HG03457 (cell line): ENCODE data around the gene TMEM181.
"Not testable (repeated sequence)": the region's sequence is repeated elsewhere in the genome, so short reads cannot be mapped to it uniquely, and the experiment has no call there.

Experiments used
- ATAC-seq: cut with Tn5 transposase; IDR thresholded peaks from one replicate; pipeline ENCODE4 v1.9.1; 2021; ENCODE audit warnings: moderate number of reproducible peaks; ENCODE audit not compliant: unreplicated experiment

Gene TMEM181

GRCh38 chr6:158635427-158636073 is 75.7 kb downstream of the TMEM181 start:
- ATAC-seq: no peak

- ATAC-seq: no peak
Observed at GRCh38 chr6:158636778-158637177, 76.9 kb downstream of the TMEM181 start.

GRCh38 chr6:158638324-158638854 is 78.5 kb downstream of the TMEM181 start:
- no peak for ATAC-seq

- no peak for ATAC-seq
Observed at GRCh38 chr6:158639056-158639455, 79.2 kb downstream of the TMEM181 start.

GRCh38 chr6:158640519-158640918 is 80.6 kb downstream of the TMEM181 start:
- no peak for ATAC-seq

- ATAC-seq: no peak
Observed at GRCh38 chr6:158642097-158642601, 82.3 kb downstream of the TMEM181 start.

GRCh38 chr6:158643836-158644230 is 83.9 kb downstream of the TMEM181 start:
- ATAC-seq: no peak

GRCh38 chr6:158644231-158645063 is 84.6 kb downstream of the TMEM181 start, which contains the start of gene DYNLT1:
Gene DYNLT1 (minus strand): TSS chr6:158644743. CDS start chr6:158644708, 35 bp downstream.
- ATAC-seq: peak; percentile 43

GRCh38 chr6:158645064-158646022 is 85.5 kb downstream of the TMEM181 start:
- ATAC-seq: no peak

GRCh38 chr6:158646023-158646910 is 86.4 kb downstream of the TMEM181 start:
- no peak for ATAC-seq

GRCh38 chr6:158647501-158647900 is 87.6 kb downstream of the TMEM181 start:
- ATAC-seq: no peak

GRCh38 chr6:158648682-158649131 is 88.8 kb downstream of the TMEM181 start:
- no peak for ATAC-seq

GRCh38 chr6:158649289-158650143 is 89.6 kb downstream of the TMEM181 start, which contains the start of gene SYTL3:
Gene SYTL3 (plus strand): TSS chr6:158650054. CDS start chr6:158663269, 13,215 bp downstream.
- ATAC-seq: peak; percentile 40

- ATAC-seq: not testable (repeated sequence)
Observed at GRCh38 chr6:158651981-158652737, 92.3 kb downstream of the TMEM181 start.

GRCh38 chr6:158653577-158654354 is 93.9 kb downstream of the TMEM181 start:
- peak; percentile 41 for ATAC-seq

- no peak for ATAC-seq
Observed at GRCh38 chr6:158654498-158654897, 94.6 kb downstream of the TMEM181 start.

- no peak for ATAC-seq
Observed at GRCh38 chr6:158654960-158655489, 95.1 kb downstream of the TMEM181 start.
